Thyroid gland (tissue), 4 donors: ENCODE data around the gene MINK1. TPM values are rescaled to one million over a fixed set of nuclear protein-coding genes. Genes with fewer than 3 reads are reported as not detected.

Experiments used
- DNase-seq, 2 donors: peaks; one replicate each; pipeline ENCODE4 v3.0.0-alpha.2; 2019
- H3K27ac ChIP-seq, 3 donors: fragments of 200-600 bp; sonication (generic); 1 replicate in 2 of 3; 2 replicates in 1 of 3; pipeline ENCODE4 v1.5.1; 2016 to 2019; ENCODE audit warnings: mild to moderate bottlenecking in 1 of 3, moderate library complexity in 1 of 3
- H3K27me3 ChIP-seq: fragments of 200-600 bp; sonication (generic); one replicate; pipeline ENCODE4 v1.5.1; 2019
- H3K36me3 ChIP-seq, 2 donors: fragments of 200-600 bp; sonication (generic); one replicate each; pipeline ENCODE4 v1.5.1; 2016 to 2019
- H3K4me1 ChIP-seq, 2 donors: fragments of 200-600 bp; sonication (generic); one replicate each; pipeline ENCODE4 v1.5.1; 2017 to 2019
- H3K4me3 ChIP-seq, 3 donors: fragments of 200-600 bp; sonication (generic); replicated peaks in 1 of 3; 1 replicate in 2 of 3; 2 replicates in 1 of 3; pipeline ENCODE4 v1.5.1; 2016; ENCODE audit warnings: mild to moderate bottlenecking in 1 of 3
- H3K9me3 ChIP-seq: fragments of 200-600 bp; sonication (generic); one replicate; pipeline ENCODE4 v1.5.1; 2017
- POLR2A ChIP-seq, 2 donors: fragments of 450-650 bp; IDR thresholded peaks; one replicate each; pipeline ENCODE4 v1.6.1; 2017; ENCODE audit warnings: antibody characterized with exemption in 2 of 2, mild to moderate bottlenecking in 2 of 2, moderate library complexity in 1 of 2
- WGBS, 2 donors: methylation state at CpG; one replicate each; pipeline ENCODE4 v1.1.5; 2017; 5-methylcytosine and 5-hydroxymethylcytosine counted together
- intact Hi-C: fragments of 100-400 bp; cut with DNase I; formaldehyde crosslinking; loops from one replicate; pipeline ENCODE4 v1.15.1; 2023
- total RNA-seq, 4 donors: library from RNA; depleted of rRNA; stranded (reverse); fragments of >200 nt; gene quantifications; one replicate each; pipeline ENCODE4 v1.2.3, GENCODE V29; 2016
- TF ChIP-seq, protein P1 (sequence below), 6 experiments: fragments of 200-600 bp in 3 of 6; fragments of 450-650 bp in 3 of 6; sonication (generic) in 3 of 6; IDR thresholded peaks; one replicate each; pipeline ENCODE4 v1.5.1; 2016 to 2019; ENCODE audit warnings: antibody characterized with exemption in 6 of 6, mild to moderate bottlenecking in 2 of 6, inconsistent platforms in 1 of 6, moderate library complexity in 1 of 6

MINK1 gene
- total RNA-seq, 4 donors from 2014 or later: 25.1 to 51.6 (median 31.2) TPM

DNA sequence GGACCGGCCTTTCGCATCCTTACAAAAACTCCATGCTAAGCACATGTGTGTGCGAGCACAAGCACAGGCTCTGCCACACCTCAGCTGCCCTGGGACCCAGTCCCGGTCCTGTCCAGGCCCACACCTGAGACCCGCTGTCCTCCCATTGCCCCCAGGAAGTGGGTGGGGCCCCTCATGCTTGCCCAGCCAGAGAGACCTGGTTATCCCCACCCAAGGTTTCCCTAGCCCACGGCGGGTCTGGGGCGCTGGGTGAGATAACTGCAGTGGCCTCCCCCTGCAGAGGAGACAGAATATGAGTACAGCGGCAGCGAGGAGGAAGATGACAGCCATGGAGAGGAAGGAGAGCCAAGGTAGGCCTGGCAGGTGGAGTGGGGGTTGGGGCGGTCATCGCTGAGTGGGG, 53.7 kb downstream of the MINK1 start:
- peaks cover 52 to 55% of the 10 kb centered on the region in 2 donors for H3K36me3 ChIP-seq

DNA sequence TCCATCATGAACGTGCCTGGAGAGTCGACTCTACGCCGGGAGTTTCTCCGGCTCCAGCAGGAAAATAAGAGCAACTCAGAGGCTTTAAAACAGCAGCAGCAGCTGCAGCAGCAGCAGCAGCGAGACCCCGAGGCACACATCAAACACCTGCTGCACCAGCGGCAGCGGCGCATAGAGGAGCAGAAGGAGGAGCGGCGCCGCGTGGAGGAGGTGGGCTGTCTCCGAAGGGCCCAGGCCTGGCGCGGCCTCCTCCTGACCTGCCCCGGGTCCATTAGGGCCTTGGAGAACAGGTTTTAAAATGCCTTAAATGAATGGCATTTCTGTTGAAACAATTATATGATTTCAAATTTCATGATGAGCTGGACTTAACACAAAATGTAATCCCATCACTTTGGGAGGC, 54.4 kb downstream of the MINK1 start:
- H3K4me3 ChIP-seq: no peak overlapping the region
- no peaks in the 10 kb centered on the region for H3K27me3 ChIP-seq
- DNase-seq: no peak
- H3K4me1 ChIP-seq: no peaks in the 10 kb centered on the region
- intact Hi-C loops: loop anchor here (5.0 kb wide), 2 partner anchors 155 to 175 kb away; partner anchors contain the start of genes ARRB2 and MED11
- 96 to 98% methylated on average over 17 of the region's 18 CpGs for WGBS, 2 donors
- peaks cover 54 to 61% of the 10 kb centered on the region in 2 donors for H3K36me3 ChIP-seq
- H3K9me3 ChIP-seq: no peaks in the 10 kb centered on the region
- TF ChIP-seq, protein P1, sequence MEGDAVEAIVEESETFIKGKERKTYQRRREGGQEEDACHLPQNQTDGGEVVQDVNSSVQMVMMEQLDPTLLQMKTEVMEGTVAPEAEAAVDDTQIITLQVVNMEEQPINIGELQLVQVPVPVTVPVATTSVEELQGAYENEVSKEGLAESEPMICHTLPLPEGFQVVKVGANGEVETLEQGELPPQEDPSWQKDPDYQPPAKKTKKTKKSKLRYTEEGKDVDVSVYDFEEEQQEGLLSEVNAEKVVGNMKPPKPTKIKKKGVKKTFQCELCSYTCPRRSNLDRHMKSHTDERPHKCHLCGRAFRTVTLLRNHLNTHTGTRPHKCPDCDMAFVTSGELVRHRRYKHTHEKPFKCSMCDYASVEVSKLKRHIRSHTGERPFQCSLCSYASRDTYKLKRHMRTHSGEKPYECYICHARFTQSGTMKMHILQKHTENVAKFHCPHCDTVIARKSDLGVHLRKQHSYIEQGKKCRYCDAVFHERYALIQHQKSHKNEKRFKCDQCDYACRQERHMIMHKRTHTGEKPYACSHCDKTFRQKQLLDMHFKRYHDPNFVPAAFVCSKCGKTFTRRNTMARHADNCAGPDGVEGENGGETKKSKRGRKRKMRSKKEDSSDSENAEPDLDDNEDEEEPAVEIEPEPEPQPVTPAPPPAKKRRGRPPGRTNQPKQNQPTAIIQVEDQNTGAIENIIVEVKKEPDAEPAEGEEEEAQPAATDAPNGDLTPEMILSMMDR (IDR thresholded peaks at IDR 0.05): no peak
- no peak for TF ChIP-seq POLR2A (IDR thresholded peaks at IDR 0.05)
- H3K27ac ChIP-seq: no peak overlapping the region

More for the DNA sequence above, 53.7 kb downstream of the MINK1 start:
- no peak for DNase-seq
- H3K4me3 ChIP-seq: no peak overlapping the region
- no peak overlapping the region for H3K27ac ChIP-seq
- no peak for TF ChIP-seq POLR2A (IDR thresholded peaks at IDR 0.05)
- TF ChIP-seq, protein P1 (IDR thresholded peaks at IDR 0.05): no peak
- intact Hi-C loops: loop anchor here (5.0 kb wide), 2 partner anchors 155 to 175 kb away; partner anchors contain the start of genes ARRB2 and MED11
- H3K4me1 ChIP-seq: no peaks in the 10 kb centered on the region
- no peaks in the 10 kb centered on the region for H3K27me3 ChIP-seq
- 95 to 99% methylated on average over 11 to 12 of the region's 12 CpGs for WGBS, 2 donors
- H3K9me3 ChIP-seq: no peaks in the 10 kb centered on the region

DNA sequence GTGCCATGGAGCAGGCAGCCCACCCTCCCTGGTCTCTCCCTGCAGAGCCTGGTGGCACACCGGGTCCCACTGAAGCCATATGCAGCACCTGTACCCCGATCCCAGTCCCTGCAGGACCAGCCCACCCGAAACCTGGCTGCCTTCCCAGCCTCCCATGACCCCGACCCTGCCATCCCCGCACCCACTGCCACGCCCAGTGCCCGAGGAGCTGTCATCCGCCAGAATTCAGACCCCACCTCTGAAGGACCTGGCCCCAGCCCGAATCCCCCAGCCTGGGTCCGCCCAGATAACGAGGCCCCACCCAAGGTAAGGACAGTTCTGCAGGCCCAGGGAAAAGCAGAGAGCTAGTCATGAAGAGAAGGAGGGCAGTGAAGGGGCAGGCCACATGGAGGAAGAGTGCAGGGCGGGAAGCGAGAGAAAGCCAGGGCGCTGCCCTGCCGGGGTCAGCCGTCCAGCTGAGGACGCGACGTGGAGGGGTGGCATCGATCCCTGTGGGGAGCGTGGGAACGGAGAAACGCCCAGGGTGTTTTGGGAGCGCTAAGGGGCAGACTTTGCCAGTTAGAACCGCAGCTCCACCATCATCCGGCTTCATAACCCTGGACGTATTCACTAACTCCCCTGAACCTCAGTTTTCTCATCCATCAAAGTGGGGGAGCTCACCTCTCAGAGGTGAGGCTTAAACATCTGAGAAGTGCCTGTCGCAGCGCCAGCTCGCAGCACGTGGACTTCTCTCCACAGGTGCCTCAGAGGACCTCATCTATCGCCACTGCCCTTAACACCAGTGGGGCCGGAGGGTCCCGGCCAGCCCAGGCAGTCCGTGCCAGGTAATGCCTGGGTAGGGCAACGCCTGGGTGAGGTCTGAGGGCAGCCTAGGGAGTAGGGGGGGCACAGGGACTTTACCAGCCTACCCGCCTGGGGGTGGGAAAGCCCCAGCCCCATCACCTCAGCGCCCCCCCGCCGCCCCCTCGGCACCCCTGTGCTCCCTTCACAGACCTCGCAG, 58.6 kb downstream of the MINK1 start:
- peaks cover 71 to 72% of the 10 kb centered on the region in 2 donors for H3K36me3 ChIP-seq
- H3K9me3 ChIP-seq: no peaks in the 10 kb centered on the region
- 93 to 96% methylated on average over 34 to 41 of the region's 42 CpGs for WGBS, 2 donors
- H3K4me1 ChIP-seq: no peaks in the 10 kb centered on the region
- H3K4me3 ChIP-seq: no peak overlapping the region
- no peak overlapping the region for H3K27ac ChIP-seq
- TF ChIP-seq, protein P1 (IDR thresholded peaks at IDR 0.05): no peak
- TF ChIP-seq POLR2A (IDR thresholded peaks at IDR 0.05): no peak
- H3K27me3 ChIP-seq: no peaks in the 10 kb centered on the region
- intact Hi-C loops: loop anchor here (2.0 kb wide), 1 partner anchor 107 kb away; no protein-coding TSS in a partner anchor
- no peak for DNase-seq

DNA sequence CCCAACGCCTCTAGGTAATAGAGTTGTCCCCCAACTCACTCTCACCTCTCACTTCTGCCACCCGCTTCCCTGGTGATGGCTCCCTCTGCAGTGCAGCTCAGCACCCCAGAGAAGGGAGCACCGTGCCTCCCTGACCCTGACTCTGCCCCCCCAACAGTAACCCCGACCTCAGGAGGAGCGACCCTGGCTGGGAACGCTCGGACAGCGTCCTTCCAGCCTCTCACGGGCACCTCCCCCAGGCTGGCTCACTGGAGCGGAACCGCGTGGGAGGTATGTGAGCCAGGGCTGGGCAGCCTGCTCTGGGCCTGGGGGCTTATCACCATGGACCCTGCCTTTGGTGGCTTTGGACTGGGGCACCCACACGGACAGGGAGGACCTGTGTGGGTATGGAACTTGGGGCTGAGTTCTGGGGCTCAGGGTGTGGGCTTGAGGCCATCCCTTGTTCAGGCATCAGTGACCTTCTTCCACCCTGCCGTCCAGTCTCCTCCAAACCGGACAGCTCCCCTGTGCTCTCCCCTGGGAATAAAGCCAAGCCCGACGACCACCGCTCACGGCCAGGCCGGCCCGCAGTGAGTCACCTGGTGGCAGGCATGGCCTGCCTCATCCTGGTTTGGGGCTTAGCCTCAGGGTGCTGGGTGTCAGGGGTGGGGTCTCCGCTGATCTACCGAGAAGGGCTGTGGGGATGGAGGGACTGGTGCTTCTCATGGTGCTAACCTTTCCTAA, 59.5 kb downstream of the MINK1 start:
- H3K27ac ChIP-seq: no peak overlapping the region
- H3K36me3 ChIP-seq: peaks cover 62 to 64% of the 10 kb centered on the region in 2 donors
- no peaks in the 10 kb centered on the region for H3K9me3 ChIP-seq
- no peak for DNase-seq
- TF ChIP-seq, protein P1 (IDR thresholded peaks at IDR 0.05): no peak
- TF ChIP-seq POLR2A (IDR thresholded peaks at IDR 0.05): no peak
- intact Hi-C loops: no loop called here
- WGBS, 2 donors: 83 to 84% methylated on average over 18 to 23 of the region's 23 CpGs
- H3K27me3 ChIP-seq: no peaks in the 10 kb centered on the region
- H3K4me1 ChIP-seq: no peaks in the 10 kb centered on the region
- no peak overlapping the region for H3K4me3 ChIP-seq
